Mucosa of gallbladder (tissue), 1 donor: ENCODE measurements around the gene TCF7. TPM values are rescaled to one million over a fixed set of nuclear protein-coding genes. Genes with fewer than 3 reads are reported as not detected.

Experiments used
- DNase-seq: peaks from one replicate; pipeline ENCODE4 v3.0.0-alpha.2; 2020; ENCODE audit warnings: low spot score
- total RNA-seq: library from RNA; stranded (reverse); gene quantifications from one replicate; pipeline ENCODE4 v1.2.1, GENCODE V29; 2021
- donor health status: DM: no; HTN: no; CAD: no.

The TCF7 gene
- total RNA-seq, 1 donor from 2014 or later, result 7.4 TPM

- DNase-seq, result no peak
These were observed 24.0 kb upstream of the TCF7 start for GRCh38 chr5:134090522-134090921.

GRCh38 chr5:134091626-134092121, 22.8 kb upstream of the TCF7 start:
- no peak for DNase-seq

- DNase-seq, result no peak
These were observed 21.6 kb upstream of the TCF7 start for GRCh38 chr5:134092875-134093274.

GRCh38 chr5:134093351-134093750, 21.1 kb upstream of the TCF7 start:
- no peak for DNase-seq

- DNase-seq, result no peak
These were observed 19.2 kb upstream of the TCF7 start for GRCh38 chr5:134095293-134095692.

- no peak for DNase-seq
These were observed 18.4 kb upstream of the TCF7 start for GRCh38 chr5:134095887-134096589.

GRCh38 chr5:134097211-134097749, 17.2 kb upstream of the TCF7 start:
- no peak for DNase-seq

GRCh38 chr5:134098690-134099089, 15.8 kb upstream of the TCF7 start:
- no peak for DNase-seq

- DNase-seq, result no peak
These were observed 15.1 kb upstream of the TCF7 start for GRCh38 chr5:134099288-134099872.

GRCh38 chr5:134099939-134100282, 14.6 kb upstream of the TCF7 start:
- no peak for DNase-seq

GRCh38 chr5:134100283-134101091, 14.0 kb upstream of the TCF7 start:
- no peak for DNase-seq

GRCh38 chr5:134101686-134102439, 12.6 kb upstream of the TCF7 start:
- no peak for DNase-seq

GRCh38 chr5:134103397-134103796, 11.1 kb upstream of the TCF7 start:
- DNase-seq, result no peak

- DNase-seq, result no peak
These were observed 10.4 kb upstream of the TCF7 start for GRCh38 chr5:134103998-134104654.

- DNase-seq, result no peak
These were observed 7.3 kb upstream of the TCF7 start for GRCh38 chr5:134106991-134107701.

GRCh38 chr5:134107779-134108178, 6.7 kb upstream of the TCF7 start:
- DNase-seq, result no peak

- no peak for DNase-seq
These were observed 4.1 kb upstream of the TCF7 start for GRCh38 chr5:134110382-134110781.

- no peak for DNase-seq
These were observed 2.5 kb upstream of the TCF7 start for GRCh38 chr5:134111741-134112647.

GRCh38 chr5:134112726-134113362, 1.6 kb upstream of the TCF7 start:
- no peak for DNase-seq
